ENCODE data around the gene RBM17.

DNA sequence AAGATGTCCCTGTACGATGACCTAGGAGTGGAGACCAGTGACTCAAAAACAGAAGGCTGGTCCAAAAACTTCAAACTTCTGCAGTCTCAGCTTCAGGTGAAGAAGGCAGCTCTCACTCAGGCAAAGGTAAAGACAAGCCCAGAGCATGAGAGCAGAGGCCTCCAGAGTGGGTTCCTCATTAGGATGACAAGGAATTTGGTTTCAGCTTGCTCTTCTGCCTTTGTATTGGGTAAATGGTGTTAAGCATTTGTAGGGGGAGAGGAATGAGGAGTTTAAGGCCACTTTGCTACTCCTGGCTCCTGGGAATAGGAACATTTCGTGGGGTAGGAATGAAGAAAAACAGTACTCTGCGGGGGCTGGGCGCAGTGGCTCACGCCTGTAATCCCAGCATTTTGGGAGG, 8.2 kb downstream of the RBM17 start:
- TF ChIP-seq, protein P1, sequence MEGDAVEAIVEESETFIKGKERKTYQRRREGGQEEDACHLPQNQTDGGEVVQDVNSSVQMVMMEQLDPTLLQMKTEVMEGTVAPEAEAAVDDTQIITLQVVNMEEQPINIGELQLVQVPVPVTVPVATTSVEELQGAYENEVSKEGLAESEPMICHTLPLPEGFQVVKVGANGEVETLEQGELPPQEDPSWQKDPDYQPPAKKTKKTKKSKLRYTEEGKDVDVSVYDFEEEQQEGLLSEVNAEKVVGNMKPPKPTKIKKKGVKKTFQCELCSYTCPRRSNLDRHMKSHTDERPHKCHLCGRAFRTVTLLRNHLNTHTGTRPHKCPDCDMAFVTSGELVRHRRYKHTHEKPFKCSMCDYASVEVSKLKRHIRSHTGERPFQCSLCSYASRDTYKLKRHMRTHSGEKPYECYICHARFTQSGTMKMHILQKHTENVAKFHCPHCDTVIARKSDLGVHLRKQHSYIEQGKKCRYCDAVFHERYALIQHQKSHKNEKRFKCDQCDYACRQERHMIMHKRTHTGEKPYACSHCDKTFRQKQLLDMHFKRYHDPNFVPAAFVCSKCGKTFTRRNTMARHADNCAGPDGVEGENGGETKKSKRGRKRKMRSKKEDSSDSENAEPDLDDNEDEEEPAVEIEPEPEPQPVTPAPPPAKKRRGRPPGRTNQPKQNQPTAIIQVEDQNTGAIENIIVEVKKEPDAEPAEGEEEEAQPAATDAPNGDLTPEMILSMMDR (IDR thresholded peaks at IDR 0.05): no peak
- no peak for TF ChIP-seq POLR2AphosphoS5 (IDR thresholded peaks at IDR 0.05; ENCODE audit: low read depth, low read length)

All from Panc1 (cell line).